A673 (cell line): ENCODE results near the gene TMEM178A. TPM values are rescaled to one million over a fixed set of nuclear protein-coding genes. Genes with fewer than 3 reads are reported as not detected.

Source experiments
- BruUV-seq: library from RNA; stranded (reverse); fragments of 400-500 nt; replicated peaks from 2 replicates; lab custom pipeline; 2021; lab: Mats Ljungman, UMichigan
- CTCF ChIA-PET: fragments of 300-600 bp; sonication (Branson Sonifier 250); formaldehyde crosslinking; loops from one replicate; lab custom pipeline; 2022; ENCODE audit warnings: antibody characterized with exemption; lab: Charles Lee
- POLR2A ChIA-PET: fragments of 300-600 bp; sonication (Branson Sonifier 250); formaldehyde crosslinking; loops from one replicate; lab custom pipeline; 2022; ENCODE audit warnings: antibody characterized with exemption; ENCODE audit not compliant: low non-redundant PET; lab: Charles Lee
- DNase-seq: peaks from one replicate; pipeline ENCODE4 v3.0.0-alpha.2; 2015; ENCODE audit warnings: low spot score
- H3K27ac ChIP-seq: fragments of 200-600 bp; sonication (generic); 2 replicates; pipeline ENCODE4 v1.5.1; 2016; ENCODE audit warnings: mixed run types, low read depth, mild to moderate bottlenecking, mixed read lengths, antibody characterized with exemption, low read length; ENCODE audit not compliant: poor library complexity, severe bottlenecking
- H3K27me3 ChIP-seq: fragments of 200-600 bp; sonication (generic); replicated peaks from 2 replicates; pipeline ENCODE4 v1.6.1; 2017; ENCODE audit warnings: mixed run types, low read depth, mild to moderate bottlenecking, mixed read lengths, antibody characterized with exemption, low read length; ENCODE audit not compliant: insufficient read depth, poor library complexity
- H3K36me3 ChIP-seq: fragments of 200-600 bp; sonication (generic); 2 replicates; pipeline ENCODE4 v1.6.1; 2016; ENCODE audit warnings: mixed run types, mild to moderate bottlenecking, mixed read lengths, antibody characterized with exemption, low read length; ENCODE audit not compliant: insufficient read depth, poor library complexity, severe bottlenecking
- H3K4me1 ChIP-seq: fragments of 200-600 bp; sonication (generic); 2 replicates; pipeline ENCODE4 v1.6.1; 2017; ENCODE audit warnings: mixed run types, mild to moderate bottlenecking, mixed read lengths, antibody characterized with exemption, low read length; ENCODE audit not compliant: insufficient read depth, poor library complexity, severe bottlenecking
- H3K4me3 ChIP-seq: fragments of 200-600 bp; sonication (generic); 2 replicates; pipeline ENCODE4 v1.5.1; 2016; ENCODE audit warnings: low read depth, mixed run types, mild to moderate bottlenecking, mixed read lengths, low read length; ENCODE audit not compliant: poor library complexity, severe bottlenecking
- H3K9me3 ChIP-seq: fragments of 200-600 bp; sonication (generic); 2 replicates; pipeline ENCODE4 v1.6.1; 2016; ENCODE audit warnings: mixed run types, low read depth, mild to moderate bottlenecking, mixed read lengths, antibody characterized with exemption, low read length; ENCODE audit not compliant: poor library complexity, severe bottlenecking
- EZH2 ChIP-seq: fragments of 200-600 bp; sonication (generic); IDR thresholded peaks from 2 replicates; pipeline ENCODE4 v1.6.1; 2017; ENCODE audit warnings: borderline replicate concordance, low read depth, mild to moderate bottlenecking, mixed read lengths, antibody characterized with exemption, low read length; ENCODE audit not compliant: poor library complexity, severe bottlenecking
- intact Hi-C: fragments of 100-400 bp; cut with micrococcal nuclease; formaldehyde crosslinking; loops from one replicate; pipeline ENCODE4 v1.10.0; 2022; ENCODE audit not compliant: unreplicated experiment
- total RNA-seq: library from RNA; stranded (reverse); gene quantifications from 2 replicates; pipeline ENCODE4 v1.2.3, GENCODE V29; 2021
- TF ChIP-seq, protein P1 (sequence below): fragments of 300-800, 200-600 bp; sonication (generic); conservative IDR thresholded peaks from 2 replicates; pipeline ENCODE4 v1.5.1; 2017; ENCODE audit warnings: low read depth, mild to moderate bottlenecking, antibody characterized with exemption, low read length, moderate library complexity, mixed read lengths

Gene TMEM178A
- total RNA-seq, 1 experiment from 2014 or later, result 0.21 TPM

DNA sequence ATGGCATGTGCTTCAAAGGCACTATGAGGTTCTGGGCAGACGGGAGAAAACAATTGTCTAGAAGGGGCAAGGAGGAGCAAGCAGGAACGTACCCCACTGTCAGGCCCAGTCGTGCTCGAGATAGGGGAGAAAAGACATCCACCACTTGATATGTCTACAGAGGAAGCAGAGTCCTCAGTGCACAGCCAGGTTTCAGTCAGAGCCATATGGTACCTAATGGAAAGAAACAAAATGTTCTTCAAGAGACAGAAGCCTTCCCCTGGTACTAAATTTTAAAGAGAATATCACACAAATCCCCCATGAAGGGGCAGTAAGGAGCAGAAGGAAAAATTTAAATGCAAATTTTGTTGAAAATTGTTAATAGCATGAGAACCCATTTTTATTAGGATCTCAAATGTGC, 91.4 kb downstream of the TMEM178A start:
- no peak overlapping the region for H3K27ac ChIP-seq
- peaks cover 74% of the 10 kb centered on the region for H3K36me3 ChIP-seq
- no peak for DNase-seq
- H3K4me1 ChIP-seq, result no peaks in the 10 kb centered on the region
- H3K9me3 ChIP-seq, result no peaks in the 10 kb centered on the region
- POLR2A ChIA-PET, result no interaction called here
- no TSS peak for BruUV-seq
- TF ChIP-seq, protein P1, sequence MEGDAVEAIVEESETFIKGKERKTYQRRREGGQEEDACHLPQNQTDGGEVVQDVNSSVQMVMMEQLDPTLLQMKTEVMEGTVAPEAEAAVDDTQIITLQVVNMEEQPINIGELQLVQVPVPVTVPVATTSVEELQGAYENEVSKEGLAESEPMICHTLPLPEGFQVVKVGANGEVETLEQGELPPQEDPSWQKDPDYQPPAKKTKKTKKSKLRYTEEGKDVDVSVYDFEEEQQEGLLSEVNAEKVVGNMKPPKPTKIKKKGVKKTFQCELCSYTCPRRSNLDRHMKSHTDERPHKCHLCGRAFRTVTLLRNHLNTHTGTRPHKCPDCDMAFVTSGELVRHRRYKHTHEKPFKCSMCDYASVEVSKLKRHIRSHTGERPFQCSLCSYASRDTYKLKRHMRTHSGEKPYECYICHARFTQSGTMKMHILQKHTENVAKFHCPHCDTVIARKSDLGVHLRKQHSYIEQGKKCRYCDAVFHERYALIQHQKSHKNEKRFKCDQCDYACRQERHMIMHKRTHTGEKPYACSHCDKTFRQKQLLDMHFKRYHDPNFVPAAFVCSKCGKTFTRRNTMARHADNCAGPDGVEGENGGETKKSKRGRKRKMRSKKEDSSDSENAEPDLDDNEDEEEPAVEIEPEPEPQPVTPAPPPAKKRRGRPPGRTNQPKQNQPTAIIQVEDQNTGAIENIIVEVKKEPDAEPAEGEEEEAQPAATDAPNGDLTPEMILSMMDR, result no peak
- TF ChIP-seq EZH2, result no peak
- H3K27me3 ChIP-seq, result no peaks in the 10 kb centered on the region
- intact Hi-C loops, result no loop called here
- CTCF ChIA-PET, result no interaction called here
- no peak overlapping the region for H3K4me3 ChIP-seq

DNA sequence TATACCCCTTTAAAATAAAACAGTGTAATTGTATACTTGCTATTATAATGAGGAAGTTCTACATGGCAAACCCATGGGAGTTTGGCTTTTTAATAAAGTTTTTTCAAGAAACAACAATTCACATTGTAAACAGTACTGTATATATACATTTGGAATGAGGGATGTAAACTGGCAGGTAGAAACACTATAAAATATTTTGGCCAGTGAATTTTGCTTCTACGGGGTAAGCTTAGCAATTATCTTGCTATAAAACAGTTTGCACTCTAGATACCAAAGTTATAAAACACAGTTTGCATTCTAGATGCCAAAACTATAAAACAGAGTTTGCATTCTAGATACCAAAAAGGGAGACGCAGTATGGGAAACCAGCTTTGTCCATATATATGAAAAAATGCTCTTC, 96.7 kb downstream of the TMEM178A start:
- ChIA-PET POLR2A (no interaction called here), CTCF (no interaction called here)
- DNase-seq, result no peak
- no peak overlapping the region for H3K4me3 ChIP-seq
- intact Hi-C loops, result no loop called here
- no peak overlapping the region for H3K27ac ChIP-seq
- no peaks in the 10 kb centered on the region for H3K9me3 ChIP-seq
- no peaks in the 10 kb centered on the region for H3K4me1 ChIP-seq
- H3K27me3 ChIP-seq, result no peaks in the 10 kb centered on the region
- BruUV-seq, result no TSS peak
- TF ChIP-seq EZH2, result no peak
- TF ChIP-seq, protein P1, result no peak
- H3K36me3 ChIP-seq, result peaks cover 47% of the 10 kb centered on the region

Other genes with a start within 250 kb of the TMEM178A start
- 29.0 and 35.5 TPM in 2 replicates for gene MAP4K3, start 228.6 kb upstream of the TMEM178A start, total RNA-seq
- 14.1 and 14.8 TPM in 2 replicates for gene THUMPD2, start 113.3 kb downstream of the TMEM178A start, total RNA-seq